Measurements from ENCODE around the gene KRTAP10-3.
"Not testable (repeated sequence)": the region's sequence is repeated elsewhere in the genome, so short reads cannot be mapped to it uniquely, and the experiment has no call there.

KRTAP10-3 gene

DNA sequence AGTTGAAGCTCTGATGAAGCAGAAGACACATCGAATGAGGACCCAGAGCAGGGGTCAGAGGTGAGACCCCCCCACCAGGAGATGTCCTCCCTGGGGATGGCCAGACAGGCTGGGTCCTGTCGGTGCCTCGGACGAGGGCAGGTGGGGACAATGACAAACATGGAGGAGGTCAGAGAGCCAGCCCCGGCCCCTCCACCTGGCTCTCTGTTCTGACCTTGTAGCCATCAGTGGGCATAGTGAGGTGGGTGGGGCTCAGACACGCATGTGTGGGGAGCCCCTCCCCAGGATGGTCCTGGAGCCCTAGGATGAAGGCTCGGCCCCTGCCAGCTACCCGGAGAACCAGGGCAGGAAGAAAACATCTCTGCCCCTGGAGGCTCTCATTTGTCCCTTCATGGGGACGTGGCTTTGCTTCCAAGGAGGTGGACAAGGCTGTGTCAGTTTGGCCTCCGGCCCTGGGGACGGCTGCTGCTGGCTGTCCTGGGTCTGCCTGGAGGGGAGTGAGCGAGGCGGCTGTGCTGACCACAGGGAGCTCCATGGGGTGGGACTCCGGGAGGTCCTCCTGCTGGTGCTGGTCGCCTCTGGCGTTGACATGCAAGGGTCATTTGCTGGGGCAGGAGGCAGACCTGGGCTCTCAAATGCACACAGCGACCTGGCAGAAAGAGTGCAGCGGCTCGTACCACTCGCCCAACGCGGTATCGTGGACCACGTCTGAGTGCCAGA, 31.2 kb upstream of the KRTAP10-3 start:
- no peak for DNase-seq

DNA sequence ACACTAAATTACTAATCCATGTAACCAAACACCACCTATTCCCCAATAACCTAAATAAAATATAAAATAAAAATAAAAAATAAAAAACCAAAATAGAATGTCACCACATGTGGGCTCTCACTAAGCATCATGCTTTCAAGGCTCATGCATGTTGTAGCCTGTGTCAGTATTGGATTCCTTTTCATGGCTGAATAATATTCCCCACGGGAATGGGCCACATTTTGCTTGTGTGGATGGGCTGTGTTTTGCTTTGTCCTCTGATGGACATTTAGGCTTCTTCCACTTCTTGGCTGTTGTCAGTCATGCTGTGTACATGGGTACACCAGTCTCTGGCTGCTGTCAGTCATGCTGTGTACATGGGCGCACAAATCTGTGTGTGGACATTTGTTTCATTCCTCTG, 30.5 kb upstream of the KRTAP10-3 start:
- no peak for DNase-seq

DNA sequence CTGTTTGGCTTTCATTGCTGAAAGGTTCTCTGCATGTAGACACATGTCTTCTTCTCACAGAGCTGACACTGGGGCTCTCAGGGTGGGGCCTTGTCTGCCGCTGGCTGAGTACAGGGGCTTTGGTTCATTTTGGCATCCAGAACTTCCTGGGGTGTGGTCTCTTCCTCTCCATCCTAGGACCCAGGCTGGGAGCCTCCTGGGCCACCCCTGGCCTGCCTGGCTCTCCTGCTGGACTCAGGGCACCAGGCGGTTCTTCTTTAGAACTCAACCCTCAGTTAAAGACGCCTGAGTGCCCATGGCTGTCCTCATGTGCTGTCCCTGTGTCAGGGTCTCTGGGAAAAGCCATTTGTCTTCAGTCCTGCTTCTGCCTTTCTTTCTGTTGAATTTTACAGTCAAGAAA, 27.3 kb upstream of the KRTAP10-3 start:
- DNase-seq, result no peak

- no peak for DNase-seq
These were observed 25.2 kb upstream of the KRTAP10-3 start for GRCh38 chr21:44583800-44584147.

- DNase-seq, result no peak
These were observed 24.6 kb upstream of the KRTAP10-3 start for GRCh38 chr21:44583089-44583799.

- no peak for DNase-seq
These were observed 23.5 kb upstream of the KRTAP10-3 start for GRCh38 chr21:44582055-44582454.

DNA sequence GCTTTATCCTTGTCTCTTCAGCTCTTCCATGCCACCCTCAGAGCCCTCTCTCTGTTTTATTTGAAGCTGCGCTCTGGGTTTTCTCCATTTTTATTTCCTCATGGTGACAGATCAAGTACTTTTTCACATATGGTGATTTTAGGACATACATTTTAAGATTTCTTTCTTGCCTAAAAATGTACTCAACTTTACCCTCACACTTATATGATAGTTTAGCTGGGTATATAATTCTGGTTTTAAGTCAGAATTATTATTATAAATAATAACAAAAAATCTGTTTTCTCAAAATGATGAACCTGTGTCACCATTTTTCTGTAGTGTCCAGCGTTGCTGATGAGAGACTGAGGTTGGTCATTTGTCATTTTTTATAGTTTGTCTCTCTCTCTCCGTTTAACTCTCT, 22.6 kb upstream of the KRTAP10-3 start:
- DNase-seq, result no peak

DNA sequence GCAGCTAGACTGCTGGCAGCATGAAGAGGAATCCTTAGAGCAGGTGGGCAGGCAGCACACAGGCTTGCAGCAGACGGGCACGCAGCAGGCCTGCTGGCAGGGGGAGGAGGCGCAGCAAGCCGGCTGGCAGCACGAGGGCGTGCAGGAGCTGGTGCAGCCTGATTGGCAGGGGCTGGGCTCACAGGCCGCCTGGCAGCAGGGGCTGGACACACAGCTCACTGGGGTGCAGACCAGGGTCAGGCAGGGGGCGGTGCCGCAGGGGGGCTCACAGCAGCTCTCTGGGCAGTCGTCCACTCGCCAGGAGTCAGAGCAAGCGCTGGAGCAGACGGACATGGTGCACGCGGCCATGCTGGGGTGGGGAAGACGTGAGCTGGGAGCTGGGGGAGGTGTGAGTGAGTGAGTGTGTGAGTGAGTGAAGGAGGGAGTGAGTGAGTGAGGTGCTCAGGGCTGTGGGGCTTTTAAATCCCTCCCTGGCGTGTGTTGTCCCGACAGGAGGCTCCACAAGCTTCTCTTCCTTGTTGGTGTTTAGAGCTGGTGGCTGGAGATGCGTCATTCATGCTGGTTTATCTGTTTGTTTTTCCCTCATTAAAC, 21.7 kb upstream of the KRTAP10-3 start, which contains the start of gene KRTAP10-5:
Gene KRTAP10-5 (minus strand): TSS at position 374 of the 591 bp plus-strand sequence. CDS start 26 bp downstream, at position 348.
- not testable (repeated sequence) for DNase-seq

DNA sequence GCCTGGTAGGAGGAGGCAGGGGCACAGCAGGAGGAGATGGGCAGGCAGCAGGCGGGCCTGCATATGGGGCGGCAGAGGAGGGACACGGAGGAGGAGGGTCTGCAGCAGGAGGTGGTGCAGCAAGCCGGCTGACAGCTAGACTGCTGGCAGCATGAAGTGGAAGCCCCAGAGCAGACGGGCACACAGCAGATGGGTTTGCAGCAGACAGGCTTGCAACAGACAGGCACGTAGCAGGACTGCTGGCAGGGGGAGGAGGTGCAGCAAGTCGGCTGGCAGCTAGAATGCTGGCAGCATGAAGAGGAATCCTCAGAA, 21.2 kb upstream of the KRTAP10-3 start:
- DNase-seq, result no peak

DNA sequence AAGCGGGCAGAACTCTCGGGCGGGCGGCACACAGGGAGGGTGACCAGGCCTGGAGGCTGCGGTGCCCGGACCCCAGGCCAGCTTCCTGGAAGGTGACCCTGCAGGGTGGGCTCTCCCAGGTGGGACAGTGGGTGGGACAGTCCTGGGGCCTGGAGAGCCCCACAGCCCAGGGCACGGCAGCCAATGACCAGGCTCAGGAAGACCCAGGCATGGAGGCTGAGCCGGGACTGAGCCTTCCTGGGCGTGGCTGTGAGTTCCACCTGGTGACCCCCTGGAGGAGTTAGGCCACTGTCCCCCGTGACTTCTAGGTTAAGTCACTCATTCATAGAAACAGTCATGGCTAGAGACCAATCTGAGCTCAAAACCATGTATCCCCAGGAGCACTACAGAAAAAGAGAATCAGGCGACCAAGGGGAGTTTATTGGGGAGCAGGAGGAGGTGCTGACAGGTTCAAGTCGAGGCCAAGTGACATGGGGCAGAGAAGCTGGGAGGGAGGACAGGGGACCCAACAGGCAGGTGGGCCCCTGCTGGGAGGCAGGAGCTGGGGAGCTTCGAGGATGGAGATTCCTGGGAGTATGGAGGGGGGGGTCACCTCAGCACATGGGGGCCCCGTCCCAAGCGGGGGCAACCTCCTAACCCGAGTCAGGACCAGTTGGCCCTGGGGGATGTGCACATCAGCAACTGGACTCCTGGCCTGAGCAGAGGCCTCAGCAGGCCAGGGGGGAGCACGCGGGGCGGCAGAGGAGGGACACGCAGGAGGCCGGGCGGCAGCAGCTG, 20.6 kb upstream of the KRTAP10-3 start:
- no peak for DNase-seq

DNA sequence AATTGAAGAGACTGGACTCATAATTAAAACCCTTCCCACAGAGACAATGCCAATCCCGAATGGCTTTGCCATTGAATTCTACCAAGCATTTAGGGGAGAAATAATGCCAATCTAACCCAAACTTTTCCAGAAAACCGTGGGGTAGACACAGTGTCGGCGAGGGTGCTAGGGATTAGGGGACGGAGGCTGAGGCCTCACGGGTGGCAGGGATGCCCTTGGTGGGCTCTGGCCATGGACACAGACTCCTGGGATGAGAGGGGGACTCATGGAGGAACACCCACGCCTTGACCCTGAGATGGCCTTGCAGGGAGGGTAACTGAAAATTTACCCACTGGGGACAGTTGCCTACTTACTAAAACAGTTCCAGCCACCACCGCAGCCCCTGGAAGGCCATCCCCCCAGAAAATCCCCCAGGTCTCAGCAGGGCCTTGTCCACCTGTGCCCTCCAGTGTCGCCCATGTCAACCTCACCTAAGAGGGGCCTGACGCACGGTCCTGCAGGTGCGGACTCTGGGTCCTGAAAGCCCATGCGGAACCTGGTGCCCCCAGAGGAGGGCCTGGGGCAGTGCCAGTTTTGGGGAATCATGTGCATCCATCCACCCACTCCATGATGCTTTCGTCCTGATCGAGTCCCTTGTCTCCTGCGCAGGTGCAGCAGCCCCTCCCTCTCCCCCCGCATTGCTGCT, 19.9 kb upstream of the KRTAP10-3 start:
- DNase-seq, result no peak

GRCh38 chr21:44576025-44576420, 17.4 kb upstream of the KRTAP10-3 start:
- no peak for DNase-seq

DNA sequence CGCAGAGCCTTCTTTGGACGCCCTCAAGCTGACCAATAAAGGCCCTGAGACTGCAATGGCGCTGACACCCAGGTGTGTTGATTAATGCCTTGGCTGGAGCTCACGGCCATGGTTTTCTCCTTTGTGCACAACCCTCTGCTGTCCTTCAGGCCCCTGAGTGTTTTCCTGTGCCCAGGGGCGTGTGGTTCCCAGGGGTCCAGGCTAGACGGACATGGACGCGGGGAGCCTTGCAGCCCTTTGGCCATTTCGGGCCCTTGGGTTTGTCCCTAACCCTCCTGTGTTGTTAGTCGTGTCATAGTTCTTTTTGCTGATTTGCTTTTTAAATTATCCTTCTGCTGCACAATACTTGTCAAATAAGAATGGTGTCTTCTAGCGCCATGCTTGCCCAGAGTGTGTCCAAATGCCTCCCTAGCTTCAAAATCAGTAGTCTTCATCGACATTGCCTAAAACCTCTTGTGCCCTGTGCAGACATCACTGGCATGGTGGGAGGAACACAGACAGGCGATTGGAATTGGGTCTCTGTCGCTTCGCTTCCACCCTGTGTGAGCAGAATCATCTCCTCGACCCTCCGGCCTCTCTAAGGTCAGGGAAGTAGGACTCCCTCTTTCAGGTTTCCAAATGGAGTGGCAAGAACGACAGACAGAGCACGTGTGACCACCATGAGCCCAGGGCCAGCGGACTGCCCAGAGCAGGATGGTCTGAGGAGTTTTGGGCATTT, 16.9 kb upstream of the KRTAP10-3 start:
- DNase-seq, result no peak

DNA sequence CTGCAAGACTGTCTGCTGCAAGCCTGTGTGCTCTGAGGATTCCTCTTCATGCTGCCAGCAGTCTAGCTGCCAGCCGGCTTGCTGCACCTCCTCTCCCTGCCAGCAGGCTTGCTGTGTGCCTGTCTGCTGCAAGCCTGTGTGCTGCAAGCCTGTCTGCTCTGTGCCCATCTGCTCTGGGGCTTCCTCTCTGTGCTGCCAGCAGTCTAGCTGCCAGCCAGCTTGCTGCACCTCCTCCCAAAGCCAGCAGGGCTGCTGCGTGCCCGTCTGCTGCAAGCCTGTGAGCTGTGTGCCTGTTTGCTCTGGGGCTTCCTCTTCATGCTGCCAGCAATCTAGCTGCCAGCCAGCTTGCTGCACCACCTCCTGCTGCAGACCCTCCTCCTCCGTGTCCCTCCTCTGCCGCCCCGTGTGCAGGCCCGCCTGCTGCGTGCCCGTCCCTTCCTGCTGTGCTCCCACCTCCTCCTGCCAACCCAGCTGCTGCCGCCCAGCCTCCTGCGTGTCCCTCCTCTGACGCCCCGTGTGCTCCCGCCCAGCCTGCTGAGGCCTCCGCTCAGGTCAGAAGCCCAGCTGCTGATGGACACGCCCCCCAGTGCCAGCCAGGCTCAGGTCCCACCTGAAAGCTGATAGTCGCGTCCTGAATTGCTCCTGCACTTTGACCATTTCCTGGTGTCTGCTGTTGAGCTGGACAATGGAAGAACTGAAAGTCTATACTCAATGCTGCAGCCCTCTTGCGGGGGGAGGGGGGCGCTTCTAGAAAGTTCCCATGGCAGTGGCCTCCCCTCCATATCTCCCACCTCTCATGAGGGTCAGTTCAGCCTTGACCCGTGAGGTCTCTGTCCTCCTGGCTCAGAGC, 16.1 kb upstream of the KRTAP10-3 start:
- DNase-seq, result no peak

DNA sequence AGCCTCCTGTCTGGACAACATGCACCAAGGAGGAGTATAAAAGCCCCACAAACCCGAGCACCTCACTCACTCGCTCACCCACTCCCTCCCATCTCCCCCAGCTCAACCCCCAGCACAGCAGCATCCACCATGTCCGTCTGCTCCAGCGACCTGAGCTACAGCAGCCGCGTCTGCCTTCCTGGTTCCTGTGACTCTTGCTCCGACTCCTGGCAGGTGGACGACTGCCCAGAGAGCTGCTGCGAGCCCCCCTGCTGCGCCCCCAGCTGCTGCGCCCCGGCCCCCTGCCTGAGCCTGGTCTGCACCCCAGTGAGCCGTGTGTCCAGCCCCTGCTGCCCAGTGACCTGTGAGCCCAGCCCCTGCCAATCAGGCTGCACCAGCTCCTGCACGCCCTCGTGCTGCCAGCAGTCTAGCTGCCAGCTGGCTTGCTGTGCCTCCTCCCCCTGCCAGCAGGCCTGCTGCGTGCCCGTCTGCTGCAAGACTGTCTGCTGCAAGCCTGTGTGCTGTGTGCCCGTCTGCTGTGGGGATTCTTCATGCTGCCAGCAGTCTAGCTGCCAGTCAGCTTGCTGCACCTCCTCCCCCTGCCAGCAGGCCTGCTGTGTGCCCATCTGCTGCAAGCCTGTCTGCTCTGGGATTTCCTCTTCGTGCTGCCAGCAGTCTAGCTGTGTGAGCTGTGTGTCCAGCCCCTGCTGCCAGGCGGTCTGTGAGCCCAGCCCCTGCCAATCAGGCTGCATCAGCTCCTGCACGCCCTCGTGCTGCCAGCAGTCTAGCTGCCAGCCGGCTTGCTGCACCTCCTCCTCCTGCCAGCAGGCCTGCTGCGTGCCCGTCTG, 15.2 kb upstream of the KRTAP10-3 start, which contains the start of gene KRTAP10-4:
Gene KRTAP10-4 (plus strand): TSS at position 100 of the 827 bp plus-strand sequence. CDS start 30 bp downstream, at position 130.
- DNase-seq, result not testable (repeated sequence)

GRCh38 chr21:44572959-44573583, 14.5 kb upstream of the KRTAP10-3 start:
- no peak for DNase-seq

- DNase-seq, result no peak
These were observed 13.5 kb upstream of the KRTAP10-3 start for GRCh38 chr21:44571844-44572782.

- no peak for DNase-seq
These were observed 12.7 kb upstream of the KRTAP10-3 start for GRCh38 chr21:44571296-44571695.
